HG02852 (cell line): ENCODE data around the gene MFSD1.

ENCODE experiments used
- ATAC-seq: cut with Tn5 transposase; IDR thresholded peaks from one replicate; pipeline ENCODE4 v1.9.1; 2021; ENCODE audit warnings: mild to moderate bottlenecking, moderate library complexity; ENCODE audit not compliant: unreplicated experiment

The MFSD1 gene

GRCh38 chr3:158864492-158864891 is 62.6 kb downstream of the MFSD1 start:
- ATAC-seq = no peak

- no peak for ATAC-seq
Observed at GRCh38 chr3:158875700-158876099, 73.8 kb downstream of the MFSD1 start.
